Neutrophil (primary cell): ENCODE results near the gene DGCR8.
"Not testable (repeated sequence)": the region's sequence is repeated elsewhere in the genome, so short reads cannot be mapped to it uniquely, and the experiment has no call there.

Experiments
- H3K27ac ChIP-seq: fragments of 200-600 bp; sonication (generic); 2 replicates; pipeline ENCODE4 v1.5.1; 2016; ENCODE audit warnings: mild to moderate bottlenecking, moderate library complexity
- H3K27me3 ChIP-seq: fragments of 200-600 bp; sonication (generic); 2 replicates; pipeline ENCODE4 v1.6.0; 2016; ENCODE audit warnings: mild to moderate bottlenecking
- H3K36me3 ChIP-seq: fragments of 200-600 bp; sonication (generic); 2 replicates; pipeline ENCODE4 v1.5.1; 2017
- H3K4me1 ChIP-seq, 2 experiments: fragments of 200-600 bp in 1 of 2; sonication (generic) in 1 of 2; 1 replicate in 1 of 2; 2 replicates in 1 of 2; pipeline versions ENCODE4 v1.5.1 to v1.6.1; 2013 to 2016; ENCODE audit warnings: low read depth in 1 of 2, low read length in 1 of 2, mild to moderate bottlenecking in 1 of 2, moderate library complexity in 1 of 2; ENCODE audit not compliant: control insufficient read depth in 1 of 2, insufficient read depth in 1 of 2
- H3K4me3 ChIP-seq, 2 experiments: fragments of 200-600 bp in 1 of 2; sonication (generic) in 1 of 2; 1 replicate in 1 of 2; 2 replicates in 1 of 2; pipeline ENCODE4 v1.5.1; 2013 to 2016; ENCODE audit warnings: low read depth in 1 of 2, low read length in 1 of 2, mild to moderate bottlenecking in 1 of 2, moderate library complexity in 1 of 2
- H3K9me3 ChIP-seq: fragments of 200-600 bp; sonication (generic); 2 replicates; pipeline ENCODE4 v1.5.1; 2016
- CTCF ChIP-seq: fragments of 200-600 bp; sonication (generic); IDR thresholded peaks from 2 replicates; pipeline ENCODE4 v1.5.1; 2016; ENCODE audit warnings: antibody characterized with exemption

Gene DGCR8

GRCh38 chr22:20065896-20066616, 14.0 kb upstream of the DGCR8 start:
- Histone ChIP-seq H3K27ac (no peak overlapping the region), H3K36me3 (peaks cover 58% of the 10 kb centered on the region), H3K27me3 (no peaks in the 10 kb centered on the region), H3K4me3 (no peak overlapping the region), H3K9me3 (no peaks in the 10 kb centered on the region), H3K4me1 (no peaks in the 10 kb centered on the region)
- TF ChIP-seq CTCF: no peak

- peaks cover 51% of the 10 kb centered on the region for H3K36me3 ChIP-seq
- H3K4me3 ChIP-seq: no peak overlapping the region
- H3K27ac ChIP-seq: no peak overlapping the region
- H3K4me1 ChIP-seq: no peaks in the 10 kb centered on the region
- H3K27me3 ChIP-seq: no peaks in the 10 kb centered on the region
- no peak for TF ChIP-seq CTCF
- H3K9me3 ChIP-seq: no peaks in the 10 kb centered on the region
Measured at GRCh38 chr22:20066617-20067383, 13.2 kb upstream of the DGCR8 start.

- peaks cover 45% of the 10 kb centered on the region for H3K36me3 ChIP-seq
- not testable (repeated sequence) for H3K4me3 ChIP-seq, H3K4me1 ChIP-seq, H3K27ac ChIP-seq, H3K27me3 ChIP-seq, H3K9me3 ChIP-seq
Measured at GRCh38 chr22:20067384-20067682, 12.7 kb upstream of the DGCR8 start.

GRCh38 chr22:20068640-20069039, 11.4 kb upstream of the DGCR8 start:
- Histone ChIP-seq H3K4me3 (no peak overlapping the region), H3K27me3 (no peaks in the 10 kb centered on the region), H3K4me1 (no peaks in the 10 kb centered on the region), H3K36me3 (peaks cover 32% of the 10 kb centered on the region), H3K9me3 (no peaks in the 10 kb centered on the region), H3K27ac (no peak overlapping the region)
- TF ChIP-seq CTCF: no peak

GRCh38 chr22:20069331-20070042, 10.6 kb upstream of the DGCR8 start:
- no peaks in the 10 kb centered on the region for H3K9me3 ChIP-seq
- H3K4me3 ChIP-seq: no peak overlapping the region
- H3K27me3 ChIP-seq: no peaks in the 10 kb centered on the region
- peaks cover 24% of the 10 kb centered on the region for H3K36me3 ChIP-seq
- no peak overlapping the region for H3K27ac ChIP-seq
- no peak for TF ChIP-seq CTCF
- no peaks in the 10 kb centered on the region for H3K4me1 ChIP-seq

GRCh38 chr22:20071524-20071972, 8.5 kb upstream of the DGCR8 start:
- Histone ChIP-seq H3K27ac (no peak overlapping the region), H3K27me3 (no peaks in the 10 kb centered on the region), H3K4me1 (no peaks in the 10 kb centered on the region), H3K9me3 (no peaks in the 10 kb centered on the region), H3K36me3 (peaks cover 3% of the 10 kb centered on the region), H3K4me3 (no peak overlapping the region)
- no peak for TF ChIP-seq CTCF
